ENCODE results near the gene TSC22D2.

DNA sequence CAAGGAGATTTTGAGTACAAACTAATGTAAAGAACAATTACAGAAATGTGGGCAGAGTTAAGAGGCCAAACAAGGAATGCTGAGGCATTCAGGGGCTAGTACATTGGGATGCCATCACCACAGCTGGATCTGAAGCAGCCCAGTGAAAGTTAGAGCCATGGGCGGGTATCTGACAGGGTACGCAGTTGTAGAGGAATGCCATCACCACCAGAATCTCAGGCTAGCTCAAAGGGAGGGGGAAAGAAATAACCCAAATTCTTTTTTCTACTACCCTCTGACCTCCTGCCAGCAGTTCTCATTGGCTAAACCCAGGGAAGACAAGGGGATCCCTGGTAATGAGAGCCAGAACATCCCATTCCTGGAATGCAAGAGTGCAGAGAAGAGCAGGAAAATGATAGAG, 9.0 kb upstream of the TSC22D2 start:
- TF ChIP-seq, protein P1, sequence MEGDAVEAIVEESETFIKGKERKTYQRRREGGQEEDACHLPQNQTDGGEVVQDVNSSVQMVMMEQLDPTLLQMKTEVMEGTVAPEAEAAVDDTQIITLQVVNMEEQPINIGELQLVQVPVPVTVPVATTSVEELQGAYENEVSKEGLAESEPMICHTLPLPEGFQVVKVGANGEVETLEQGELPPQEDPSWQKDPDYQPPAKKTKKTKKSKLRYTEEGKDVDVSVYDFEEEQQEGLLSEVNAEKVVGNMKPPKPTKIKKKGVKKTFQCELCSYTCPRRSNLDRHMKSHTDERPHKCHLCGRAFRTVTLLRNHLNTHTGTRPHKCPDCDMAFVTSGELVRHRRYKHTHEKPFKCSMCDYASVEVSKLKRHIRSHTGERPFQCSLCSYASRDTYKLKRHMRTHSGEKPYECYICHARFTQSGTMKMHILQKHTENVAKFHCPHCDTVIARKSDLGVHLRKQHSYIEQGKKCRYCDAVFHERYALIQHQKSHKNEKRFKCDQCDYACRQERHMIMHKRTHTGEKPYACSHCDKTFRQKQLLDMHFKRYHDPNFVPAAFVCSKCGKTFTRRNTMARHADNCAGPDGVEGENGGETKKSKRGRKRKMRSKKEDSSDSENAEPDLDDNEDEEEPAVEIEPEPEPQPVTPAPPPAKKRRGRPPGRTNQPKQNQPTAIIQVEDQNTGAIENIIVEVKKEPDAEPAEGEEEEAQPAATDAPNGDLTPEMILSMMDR (IDR thresholded peaks at IDR 0.05), result no peak
- TF ChIP-seq ZFX (IDR thresholded peaks at IDR 0.05; ENCODE audit: borderline replicate concordance), result no peak
